AG20443 (cell line): ENCODE data around the gene ETV2.
A peak's percentile ranks its signal among the peaks of the same experiment; 100 is the strongest.
"Not testable (repeated sequence)": the region's sequence is repeated elsewhere in the genome, so short reads cannot be mapped to it uniquely, and the experiment has no call there.

ENCODE experiments used
- DNase-seq: peaks from one replicate; pipeline ENCODE4 v3.0.0; 2012; ENCODE audit warnings: low spot score, mixed read lengths

Gene ETV2, protein sequence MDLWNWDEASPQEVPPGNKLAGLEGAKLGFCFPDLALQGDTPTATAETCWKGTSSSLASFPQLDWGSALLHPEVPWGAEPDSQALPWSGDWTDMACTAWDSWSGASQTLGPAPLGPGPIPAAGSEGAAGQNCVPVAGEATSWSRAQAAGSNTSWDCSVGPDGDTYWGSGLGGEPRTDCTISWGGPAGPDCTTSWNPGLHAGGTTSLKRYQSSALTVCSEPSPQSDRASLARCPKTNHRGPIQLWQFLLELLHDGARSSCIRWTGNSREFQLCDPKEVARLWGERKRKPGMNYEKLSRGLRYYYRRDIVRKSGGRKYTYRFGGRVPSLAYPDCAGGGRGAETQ

DNA sequence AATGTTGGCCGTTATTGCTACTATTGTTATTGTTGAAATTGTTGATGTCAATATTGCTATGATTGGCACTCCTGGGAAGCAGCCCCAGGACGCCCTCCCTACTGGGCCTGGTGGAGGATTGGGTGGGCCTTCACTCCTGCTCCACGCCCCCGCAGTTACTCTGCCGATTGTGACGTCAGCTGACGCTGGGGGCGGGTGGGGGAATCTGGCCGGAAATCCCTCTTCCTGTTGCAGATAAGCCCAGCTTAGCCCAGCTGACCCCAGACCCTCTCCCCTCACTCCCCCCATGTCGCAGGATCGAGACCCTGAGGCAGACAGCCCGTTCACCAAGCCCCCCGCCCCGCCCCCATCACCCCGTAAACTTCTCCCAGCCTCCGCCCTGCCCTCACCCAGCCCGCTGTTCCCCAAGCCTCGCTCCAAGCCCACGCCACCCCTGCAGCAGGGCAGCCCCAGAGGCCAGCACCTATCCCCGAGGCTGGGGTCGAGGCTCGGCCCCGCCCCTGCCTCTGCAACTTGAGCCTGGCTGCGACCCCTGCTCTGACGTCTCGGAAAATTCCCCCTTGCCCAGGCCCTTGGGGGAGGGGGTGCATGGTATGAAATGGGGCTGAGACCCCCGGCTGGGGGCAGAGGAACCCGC lies at the start of gene ETV2:
Gene ETV2, plus strand, starts transcription at position 231 of the 637 bp plus-strand sequence. CDS start 716 bp downstream, outside the sequence.
- DNase-seq: no peak

DNA sequence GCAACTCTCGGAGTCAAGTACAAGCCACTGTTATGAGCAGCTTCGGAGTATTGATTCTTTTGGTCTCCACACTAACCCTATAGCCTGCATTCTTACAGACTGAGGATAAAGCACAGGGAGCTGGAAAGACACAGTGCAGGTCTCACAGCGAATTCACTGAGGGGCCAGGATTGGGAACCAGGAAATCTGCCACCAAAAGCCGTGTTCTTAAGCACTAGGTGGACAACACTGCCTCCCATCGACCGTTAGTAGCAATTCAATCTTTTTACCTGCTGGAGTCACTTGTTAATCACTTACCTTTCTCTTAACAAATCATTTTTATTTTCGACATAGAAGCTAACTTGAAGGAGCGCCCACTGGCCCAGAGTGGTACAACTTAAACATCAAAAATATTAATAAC lies 49.3 kb upstream of the ETV2 start:
- peak; percentile 57 for DNase-seq

DNA sequence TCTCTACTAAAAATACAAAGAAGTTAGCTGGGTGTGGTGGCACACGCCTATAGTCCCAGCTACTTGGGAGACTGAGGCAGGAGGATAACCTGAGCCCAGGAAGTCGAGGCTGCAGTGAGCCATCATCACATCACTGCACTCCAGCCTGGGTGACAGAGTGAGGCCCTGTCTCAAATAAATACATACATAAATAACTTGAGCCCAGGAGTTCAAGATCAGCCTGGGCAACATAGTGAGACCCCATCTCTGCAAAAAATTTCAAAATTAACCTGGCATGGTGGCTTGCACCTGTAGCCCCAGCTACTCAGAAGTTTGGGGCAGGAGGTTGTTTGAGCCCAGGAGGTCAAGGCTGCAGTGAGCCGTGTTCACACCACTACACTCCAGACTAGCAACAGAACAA lies 46.5 kb upstream of the ETV2 start:
- DNase-seq: not testable (repeated sequence)

DNA sequence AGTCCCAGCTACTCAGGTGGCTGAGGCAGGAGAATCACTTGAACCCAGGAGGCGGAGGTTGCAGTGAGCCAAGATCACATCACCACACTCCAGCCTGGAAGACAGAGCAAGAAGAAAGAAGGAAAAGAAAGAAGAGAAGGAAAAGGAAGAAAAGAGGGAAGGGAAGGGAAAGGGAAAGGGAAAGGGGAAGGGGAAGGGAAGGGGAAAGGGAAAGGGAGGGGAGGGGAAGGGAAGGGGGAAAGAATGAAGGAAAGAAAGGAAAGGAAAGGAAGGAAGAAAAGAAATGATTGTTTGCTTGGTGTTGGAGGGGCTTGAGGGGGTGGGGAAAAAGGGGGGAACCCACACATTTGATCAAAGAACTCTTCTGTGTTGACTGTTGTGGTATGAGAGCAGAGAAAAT lies 45.6 kb upstream of the ETV2 start:
- DNase-seq: no peak

DNA sequence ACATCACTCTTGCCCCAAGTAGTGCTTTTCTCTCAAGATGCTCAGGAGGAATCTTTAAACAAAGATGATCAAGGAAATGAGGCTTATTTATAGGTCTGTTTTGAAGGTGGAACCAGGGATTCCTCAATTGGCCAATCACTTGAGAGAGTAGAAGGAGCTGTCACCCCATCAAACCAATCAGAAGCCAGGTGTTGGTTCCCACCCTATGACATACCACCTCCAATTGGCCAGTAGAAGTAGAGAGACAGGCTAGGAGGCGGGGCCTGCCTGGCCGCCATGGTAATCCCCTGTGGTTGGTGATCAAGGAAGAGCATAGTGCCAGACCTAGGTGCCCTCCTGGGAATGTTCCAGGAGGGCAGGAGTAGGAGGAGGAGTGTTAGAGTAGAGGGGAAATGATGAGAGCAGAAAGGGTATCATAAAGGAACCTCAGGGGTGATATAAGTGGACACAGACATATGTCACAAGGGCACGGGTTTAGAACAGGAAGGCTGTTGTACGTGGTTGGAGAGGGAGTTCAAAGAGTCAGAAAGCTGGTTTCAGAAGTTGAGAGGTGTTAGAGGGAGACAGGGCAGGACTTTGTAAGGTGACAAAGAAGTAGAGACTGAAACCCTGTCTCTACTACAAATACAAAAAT lies 45.1 kb upstream of the ETV2 start:
- no peak for DNase-seq

DNA sequence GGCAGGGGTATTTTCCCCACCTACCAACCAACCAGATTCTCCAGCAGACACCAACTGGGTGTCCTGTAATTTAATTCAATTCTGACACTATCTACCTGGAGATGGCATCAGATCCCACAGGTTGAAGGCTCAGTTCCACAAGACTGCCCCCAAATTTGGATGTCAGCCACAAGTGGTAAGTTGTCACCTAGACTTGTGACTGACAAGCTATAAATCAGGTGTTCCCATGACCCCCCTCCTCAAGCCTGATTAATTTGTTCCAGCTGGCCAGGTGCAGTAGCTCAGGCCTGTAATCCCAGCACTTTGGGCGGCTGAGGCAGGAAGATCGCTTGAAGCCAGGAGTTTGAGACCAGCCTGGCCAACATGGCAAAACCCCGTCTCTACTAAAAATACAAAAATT lies 39.6 kb upstream of the ETV2 start:
- DNase-seq: no peak

DNA sequence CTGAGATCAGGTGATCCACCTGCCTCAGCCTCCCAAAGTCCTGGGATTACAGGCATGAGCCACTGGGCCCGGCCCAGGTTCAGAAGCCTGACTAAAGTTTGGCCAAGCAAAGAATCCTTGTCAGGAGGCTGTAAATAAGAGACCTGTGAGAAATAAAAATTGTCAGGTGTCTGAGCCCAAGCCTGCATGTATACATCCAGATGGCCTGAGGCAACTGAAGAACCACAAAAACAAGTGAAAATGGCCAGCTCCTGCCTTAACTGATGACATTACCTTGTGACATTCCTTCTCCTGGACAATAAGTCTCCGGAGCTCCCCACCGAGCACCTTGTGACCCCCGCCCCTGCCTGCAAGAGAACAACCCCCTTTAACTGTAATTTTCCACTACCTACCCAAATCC lies 37.1 kb upstream of the ETV2 start:
- not testable (repeated sequence) for DNase-seq

DNA sequence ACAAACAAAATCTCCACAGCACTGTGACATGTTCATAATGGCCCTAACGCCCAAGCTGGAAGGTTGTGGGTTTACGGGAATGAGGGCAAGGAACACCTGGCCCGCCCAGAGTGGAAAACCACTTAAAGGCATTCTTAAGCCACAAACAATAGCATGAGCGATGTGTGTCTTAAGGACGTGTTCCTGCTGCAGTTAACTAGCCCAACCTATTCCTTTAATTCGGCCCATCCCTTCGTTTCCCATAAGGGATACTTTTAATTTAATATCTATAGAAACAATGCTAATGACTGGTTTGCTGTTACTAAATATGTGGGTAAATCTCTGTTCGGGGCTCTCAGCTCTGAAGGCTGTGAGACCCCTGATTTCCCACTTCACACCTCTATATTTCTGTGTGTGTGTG lies 34.4 kb upstream of the ETV2 start:
- not testable (repeated sequence) for DNase-seq

DNA sequence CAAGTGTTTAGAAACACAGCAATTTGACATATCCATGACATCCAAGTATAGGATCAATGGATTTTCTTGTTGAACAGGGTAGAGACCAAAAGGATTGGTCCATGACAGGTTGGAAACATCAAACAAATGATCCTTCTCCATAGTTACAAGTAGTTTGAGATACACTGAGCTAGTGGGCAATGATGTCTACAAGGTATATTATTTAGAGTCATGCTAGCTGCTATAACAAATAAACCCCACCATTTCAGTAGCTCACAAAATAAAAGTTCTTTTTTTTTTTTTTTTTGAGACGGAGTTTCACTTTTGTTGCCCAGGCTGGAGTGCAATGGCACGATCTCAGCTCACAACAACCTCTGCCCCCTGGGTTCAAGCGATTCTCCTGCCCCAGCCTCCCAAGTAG lies 33.9 kb upstream of the ETV2 start:
- no peak for DNase-seq

DNA sequence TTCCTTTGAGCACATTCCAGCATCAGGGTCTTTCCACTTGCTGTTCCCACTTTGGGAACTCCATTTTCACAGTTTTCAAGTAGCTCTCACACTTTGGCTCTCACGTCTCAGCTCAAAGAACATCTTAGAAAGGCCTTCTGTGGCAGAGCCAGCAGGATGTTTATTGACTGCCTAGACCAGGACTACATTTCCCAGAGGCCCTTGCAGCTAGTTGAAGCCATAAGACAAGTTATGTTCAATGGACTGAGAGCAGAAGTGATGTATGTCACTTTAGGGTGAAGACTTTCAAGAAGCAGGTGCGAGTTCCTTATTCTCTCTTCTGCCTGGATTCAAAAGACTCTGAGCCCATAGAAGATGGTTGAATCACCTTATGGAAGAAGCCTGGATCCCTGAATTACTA lies 33.3 kb upstream of the ETV2 start:
- no peak for DNase-seq

DNA sequence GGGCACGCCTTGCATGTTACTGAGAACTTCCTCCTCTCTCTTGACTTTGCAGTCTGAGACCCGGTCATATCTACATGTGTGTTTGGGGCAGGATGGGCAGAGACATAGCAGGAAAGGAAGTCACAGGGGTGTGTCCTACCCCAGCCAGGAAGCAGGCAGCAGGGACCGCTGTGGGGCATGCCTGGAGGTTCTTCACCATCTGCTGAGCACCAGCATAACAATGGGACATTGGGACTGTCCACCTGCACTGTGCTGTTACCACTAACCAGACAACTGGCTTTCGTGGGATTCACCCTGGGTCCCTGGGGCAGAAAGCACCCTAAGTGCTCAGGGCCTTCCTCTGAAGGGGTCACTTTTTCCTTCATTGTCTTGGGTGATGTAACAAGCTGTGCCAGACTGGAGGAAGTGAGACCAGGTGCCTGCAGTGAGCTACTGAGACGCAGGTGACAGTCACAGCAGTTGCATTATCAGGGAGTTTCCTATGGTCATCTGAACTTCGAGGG lies 31.6 kb upstream of the ETV2 start:
- DNase-seq: no peak

DNA sequence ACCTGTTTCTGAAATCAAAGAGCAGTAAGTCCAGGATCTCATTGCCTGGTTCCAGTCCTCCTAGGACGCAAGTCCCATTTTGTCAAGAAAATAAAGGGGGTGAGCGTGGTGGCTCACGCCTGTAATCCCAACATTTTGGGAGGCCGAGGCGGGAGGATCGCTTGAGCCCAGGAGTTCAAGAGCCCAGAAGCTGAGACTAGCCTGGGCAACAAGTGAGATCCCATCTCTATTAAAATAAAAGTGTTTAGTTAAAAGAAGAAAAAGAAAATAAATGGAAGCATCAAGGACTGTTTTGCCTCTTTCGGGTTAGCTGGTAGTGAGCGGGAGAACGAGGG lies 29.4 kb upstream of the ETV2 start:
- no peak for DNase-seq

DNA sequence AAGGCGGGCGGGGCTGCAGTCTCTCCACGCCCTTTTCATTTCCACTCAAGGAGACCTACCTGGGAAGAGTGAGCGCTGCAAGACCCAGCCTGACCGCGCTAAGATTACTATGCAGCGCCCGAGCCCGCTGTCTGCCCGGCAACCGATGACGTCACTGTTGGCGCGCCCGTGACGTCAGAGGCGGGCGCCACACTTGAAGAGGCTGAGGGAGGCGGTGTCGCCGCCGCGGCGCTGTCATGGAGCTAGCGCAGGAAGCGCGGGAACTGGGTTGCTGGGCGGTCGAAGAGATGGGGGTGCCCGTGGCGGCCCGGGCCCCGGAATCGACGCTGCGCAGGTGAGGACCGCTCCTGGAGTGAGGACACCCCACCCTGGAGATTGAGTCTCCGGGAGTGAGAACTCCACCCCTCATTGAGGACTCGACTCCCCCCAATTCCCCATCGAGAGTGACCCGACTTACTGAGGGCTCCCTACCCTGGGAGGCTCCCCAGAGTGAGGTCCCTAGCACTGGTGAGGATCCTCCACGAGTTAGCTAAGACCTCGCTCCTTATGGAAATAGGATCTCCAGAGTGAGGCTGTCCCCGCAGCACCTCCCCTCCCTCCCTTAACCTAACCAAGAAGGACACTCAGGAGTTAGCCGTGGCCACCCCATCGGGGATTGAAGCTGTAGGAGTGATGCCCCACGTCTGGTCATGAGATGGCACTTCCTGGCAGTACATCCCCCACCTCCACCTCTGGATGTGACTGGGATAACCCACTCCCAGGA lies 28.8 kb upstream of the ETV2 start, which contains the start of gene HAUS5:
Gene HAUS5, plus strand, starts transcription at position 177 of the 763 bp plus-strand sequence. Its CDS starts 60 bp downstream, at position 237.
- DNase-seq: peak; percentile 98

DNA sequence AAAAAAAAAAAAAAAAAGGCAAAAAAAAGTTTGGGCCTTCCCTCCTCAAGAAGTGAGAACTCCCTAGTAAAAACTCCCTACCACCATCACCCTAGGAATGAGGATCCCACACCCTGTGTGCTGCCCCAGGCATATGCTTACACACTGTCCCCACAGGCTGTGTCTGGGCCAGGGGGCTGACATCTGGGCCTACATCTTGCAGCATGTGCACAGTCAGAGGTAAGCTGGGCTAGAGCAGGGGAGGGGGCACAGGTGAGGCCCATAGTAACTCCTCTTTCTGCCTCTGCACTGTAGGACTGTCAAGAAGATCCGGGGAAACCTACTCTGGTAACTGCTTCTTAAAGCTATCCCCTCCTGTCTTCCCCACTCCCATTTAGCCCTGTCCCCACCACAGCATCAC lies 28.0 kb upstream of the ETV2 start:
- no peak for DNase-seq

DNA sequence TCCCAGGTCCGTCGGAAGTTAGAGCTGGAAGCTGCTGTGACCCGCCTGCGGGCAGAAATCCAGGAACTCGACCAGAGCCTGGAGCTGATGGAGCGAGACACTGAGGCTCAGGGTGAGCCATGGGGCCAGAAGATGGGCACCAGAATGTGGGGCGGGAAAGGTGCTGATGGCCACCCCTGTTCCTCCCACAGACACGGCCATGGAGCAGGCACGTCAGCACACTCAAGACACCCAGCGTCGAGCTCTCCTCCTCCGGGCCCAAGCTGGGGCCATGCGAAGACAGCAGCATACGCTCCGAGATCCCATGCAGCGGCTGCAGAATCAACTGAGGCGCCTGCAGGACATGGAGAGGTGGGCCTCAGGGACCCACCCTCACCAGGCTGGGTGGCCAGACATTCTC lies 26.5 kb upstream of the ETV2 start:
- DNase-seq: no peak

DNA sequence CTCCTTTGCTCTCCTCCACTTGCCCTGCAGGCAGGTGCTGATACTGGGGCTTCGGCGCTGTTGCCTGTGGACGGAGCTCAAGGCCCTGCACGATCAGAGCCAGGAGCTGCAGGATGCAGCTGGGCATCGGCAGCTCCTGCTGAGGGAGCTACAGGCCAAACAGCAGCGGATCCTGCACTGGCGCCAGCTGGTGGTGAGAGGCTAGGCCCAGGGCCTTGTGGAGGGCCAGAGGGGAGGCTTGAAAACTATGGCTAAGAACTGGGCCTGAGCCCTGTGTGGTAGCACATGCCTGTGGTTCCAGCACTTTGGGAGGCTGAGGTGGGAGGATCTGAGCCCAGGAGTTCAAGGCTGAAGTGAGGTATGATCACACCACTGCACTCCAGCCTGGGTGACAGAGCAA lies 22.7 kb upstream of the ETV2 start:
- no peak for DNase-seq

DNA sequence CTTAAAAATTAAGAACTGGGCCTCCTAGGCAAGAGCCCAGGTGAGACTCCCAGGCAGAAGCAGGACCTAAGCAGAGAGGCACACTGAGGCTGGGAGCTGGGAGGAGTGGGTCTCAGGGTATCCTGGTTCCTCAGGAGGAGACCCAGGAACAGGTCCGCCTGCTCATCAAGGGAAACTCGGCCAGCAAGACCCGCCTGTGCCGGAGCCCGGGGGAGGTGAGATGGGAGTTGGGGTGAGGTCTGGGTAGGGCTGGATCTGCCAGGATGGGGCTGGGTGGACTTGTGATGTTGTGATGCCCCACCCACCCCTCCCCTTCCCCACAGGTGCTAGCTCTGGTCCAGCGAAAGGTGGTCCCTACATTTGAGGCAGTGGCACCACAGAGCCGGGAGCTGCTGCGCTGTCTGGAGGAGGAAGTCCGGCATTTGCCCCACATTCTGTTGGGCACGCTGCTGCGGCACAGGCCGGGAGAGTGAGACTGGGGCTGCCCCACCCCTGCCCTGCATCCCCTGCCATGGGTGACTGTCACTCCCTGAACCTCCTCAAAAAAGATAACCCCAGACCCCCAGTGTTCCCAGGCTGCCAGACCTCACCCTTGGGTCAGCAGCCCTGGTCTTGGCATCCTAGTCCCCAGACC lies 22.1 kb upstream of the ETV2 start:
- no peak for DNase-seq

DNA sequence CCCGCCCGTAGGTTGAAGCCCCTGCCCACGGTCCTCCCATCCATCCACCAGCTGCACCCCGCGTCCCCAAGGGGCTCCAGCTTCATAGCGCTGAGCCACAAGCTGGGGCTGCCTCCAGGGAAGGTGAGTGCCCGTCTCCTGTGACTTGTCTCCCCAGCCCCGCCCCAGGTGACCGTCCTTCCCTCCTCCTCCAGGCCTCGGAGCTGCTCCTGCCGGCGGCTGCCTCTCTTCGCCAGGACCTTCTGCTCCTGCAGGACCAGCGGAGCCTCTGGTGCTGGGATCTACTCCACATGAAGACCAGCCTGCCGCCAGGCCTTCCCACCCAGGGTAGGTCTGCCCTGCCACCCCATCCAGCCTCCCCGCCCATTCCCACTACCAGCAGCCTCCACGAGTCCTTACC lies 21.5 kb upstream of the ETV2 start:
- no peak for DNase-seq

DNA sequence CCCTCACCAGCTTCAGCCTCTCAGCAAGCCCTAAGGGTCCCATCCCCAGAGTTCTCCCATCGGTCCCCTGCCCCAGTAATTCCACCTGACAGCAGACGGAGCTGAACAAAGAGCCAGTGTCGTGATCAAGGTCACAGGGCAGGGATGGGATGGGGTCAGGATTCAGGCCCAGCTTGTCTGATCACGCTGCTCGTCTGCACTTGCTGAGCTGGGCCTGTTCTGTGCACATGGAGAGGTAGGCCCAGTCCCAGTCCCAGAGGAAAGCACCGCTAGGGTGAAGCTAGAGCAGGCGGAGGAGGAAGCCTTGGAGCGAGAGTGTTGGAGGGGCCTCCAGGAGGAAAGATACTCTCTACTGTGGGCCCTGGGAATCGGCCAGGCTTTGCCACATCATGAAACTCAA lies 19.8 kb upstream of the ETV2 start:
- no peak for DNase-seq

DNA sequence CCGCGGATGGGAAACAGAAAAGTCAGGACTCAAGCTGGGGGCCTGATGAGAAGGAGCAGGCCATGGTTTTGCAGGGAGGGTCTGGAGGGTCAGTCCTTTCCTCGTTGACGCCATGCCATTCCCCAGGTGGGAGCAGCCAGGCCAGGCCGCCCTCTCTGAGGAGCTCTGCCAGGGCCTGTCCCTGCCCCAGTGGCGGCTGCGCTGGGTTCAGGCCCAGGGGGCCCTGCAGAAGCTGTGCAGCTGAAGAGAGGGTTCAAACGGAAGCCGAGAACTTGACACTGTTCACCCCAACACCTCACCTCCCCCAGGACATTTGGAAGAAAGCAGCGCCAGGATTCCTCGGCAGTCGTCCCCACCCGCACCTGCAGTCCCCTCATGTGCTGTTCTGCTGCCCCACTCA lies 18.8 kb upstream of the ETV2 start:
- DNase-seq: no peak

DNA sequence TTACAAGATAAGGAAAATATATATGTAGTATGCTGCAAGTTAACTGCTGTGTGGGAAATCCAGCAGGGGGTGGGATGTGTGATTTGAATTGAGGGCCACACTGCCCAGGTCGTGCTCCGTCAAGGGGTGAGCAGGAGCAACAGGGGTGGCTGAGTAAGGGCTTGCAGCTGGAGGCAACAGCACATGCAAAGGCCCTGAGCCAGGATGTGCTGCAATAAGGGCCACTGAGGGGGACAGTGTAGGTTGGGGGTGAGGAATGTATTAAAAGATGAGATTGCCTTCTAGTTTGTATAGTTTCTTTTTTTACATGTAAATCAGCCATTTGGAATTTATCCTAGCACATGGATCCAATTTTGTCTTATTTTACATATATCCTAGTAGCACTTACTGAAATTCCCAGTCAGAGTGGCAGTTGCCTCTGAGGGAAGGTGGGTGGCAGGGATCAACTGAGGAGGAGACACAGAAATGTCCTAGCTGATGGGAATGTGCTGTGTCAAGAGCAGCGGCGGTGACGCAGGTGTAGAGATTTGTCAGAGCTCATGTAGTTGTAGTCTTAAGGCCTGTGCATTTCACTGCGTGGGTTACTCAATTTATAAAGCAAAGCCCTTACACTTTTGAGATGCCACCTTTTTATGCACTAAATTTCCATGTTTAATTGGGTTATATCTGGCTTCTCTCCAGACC lies 18.1 kb upstream of the ETV2 start:
- no peak for DNase-seq

DNA sequence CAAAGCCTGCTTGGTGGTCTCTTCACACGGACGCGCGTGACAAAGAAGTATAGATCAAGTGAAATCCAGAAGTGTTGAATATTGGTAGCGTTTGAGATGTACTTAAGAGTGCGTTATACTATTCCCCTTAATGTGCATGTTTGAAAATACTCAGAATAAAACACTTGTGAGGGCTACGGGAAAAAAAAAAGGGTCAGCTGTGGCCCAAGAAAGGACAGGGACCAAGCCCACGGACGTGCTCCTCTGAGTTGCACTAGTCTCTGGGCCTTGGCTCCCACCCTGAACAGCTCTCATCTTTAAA lies 13.3 kb upstream of the ETV2 start:
- no peak for DNase-seq
